GM23338 (cell line): ENCODE data around the gene IFNA4. TPM values are rescaled to one million over a fixed set of nuclear protein-coding genes. Genes with fewer than 3 reads are reported as not detected.

Experiments
- ATAC-seq: fragments of 200-7000 bp; cut with Tn5 transposase; 3 replicates; pipeline ENCODE4 v1.9.1; 2020
- DNase-seq: peaks from one replicate; pipeline ENCODE4 v3.0.0-alpha.2; 2015; ENCODE audit warnings: low spot score
- H2AFZ ChIP-seq: fragments of 200-600 bp; sonication (generic); 2 replicates; pipeline ENCODE4 v1.8.0; 2016; ENCODE audit warnings: antibody characterized with exemption, mild to moderate bottlenecking, moderate library complexity
- H3F3A ChIP-seq: fragments of 200-600 bp; sonication (generic); replicated peaks from 2 replicates; pipeline ENCODE4 v1.8.0; 2017; ENCODE audit warnings: antibody characterized with exemption, mixed run types, low read depth
- H3K27ac ChIP-seq: fragments of 200-600 bp; sonication (generic); 2 replicates; pipeline ENCODE4 v1.6.1; 2016; ENCODE audit warnings: low read depth
- H3K27me3 ChIP-seq: fragments of 200-600 bp; sonication (generic); 2 replicates; pipeline ENCODE4 v1.8.0; 2016; ENCODE audit warnings: mild to moderate bottlenecking, mixed run types, moderate library complexity; ENCODE audit not compliant: insufficient read depth
- H3K36me3 ChIP-seq: fragments of 200-600 bp; sonication (generic); 2 replicates; pipeline ENCODE4 v1.8.0; 2016; ENCODE audit warnings: mild to moderate bottlenecking; ENCODE audit not compliant: insufficient read depth
- H3K4me1 ChIP-seq: fragments of 200-600 bp; sonication (generic); 2 replicates; pipeline ENCODE4 v1.8.0; 2016; ENCODE audit warnings: mild to moderate bottlenecking, moderate library complexity; ENCODE audit not compliant: insufficient read depth
- H3K4me2 ChIP-seq: fragments of 200-600 bp; sonication (generic); 2 replicates; pipeline ENCODE4 v1.7.1; 2017; ENCODE audit warnings: mixed run types
- H3K4me3 ChIP-seq: fragments of 200-600 bp; sonication (generic); 2 replicates; pipeline ENCODE4 v1.6.1; 2016; ENCODE audit warnings: mixed run types
- H3K79me2 ChIP-seq: fragments of 200-600 bp; sonication (generic); replicated peaks from 2 replicates; pipeline ENCODE4 v1.8.0; 2017; ENCODE audit warnings: mild to moderate bottlenecking; ENCODE audit not compliant: insufficient read depth
- H3K9me2 ChIP-seq: fragments of 200-600 bp; sonication (generic); 2 replicates; pipeline ENCODE4 v1.8.0; 2017; ENCODE audit not compliant: insufficient read depth
- H4K20me1 ChIP-seq: fragments of 200-600 bp; sonication (generic); replicated peaks from 2 replicates; pipeline ENCODE4 v1.8.0; 2017; ENCODE audit warnings: mild to moderate bottlenecking; ENCODE audit not compliant: insufficient read depth
- H3K27ac Mint-ChIP-seq: 2 replicates; pipeline ENCODE4 v1.8.0; 2020; ENCODE audit warnings: inconsistent platforms, mild to moderate bottlenecking, moderate library complexity, mixed read lengths
- H3K27me3 Mint-ChIP-seq: 3 replicates; pipeline ENCODE4 v1.8.0; 2022; ENCODE audit warnings: low read depth, mild to moderate bottlenecking, moderate library complexity, mixed read lengths, inconsistent platforms; ENCODE audit not compliant: insufficient read depth, poor library complexity
- H3K36me3 Mint-ChIP-seq: 3 replicates; pipeline ENCODE4 v1.8.0; 2021; ENCODE audit warnings: low read depth, mild to moderate bottlenecking, inconsistent platforms, moderate library complexity, mixed read lengths
- H3K4me1 Mint-ChIP-seq: 3 replicates; pipeline ENCODE4 v1.8.0; 2020; ENCODE audit warnings: mild to moderate bottlenecking, inconsistent platforms, mixed read lengths
- H3K4me3 Mint-ChIP-seq: 3 replicates; pipeline ENCODE4 v1.8.0; 2021; ENCODE audit warnings: moderate library complexity, mild to moderate bottlenecking, inconsistent platforms, mixed read lengths
- H3K9me3 Mint-ChIP-seq: 3 replicates; pipeline ENCODE4 v1.8.0; 2020; ENCODE audit warnings: moderate library complexity, mild to moderate bottlenecking, inconsistent platforms, mixed read lengths
- CREB1 ChIP-seq: fragments of 250-450 bp; sonication (Bioruptor Pico); IDR thresholded peaks from 2 replicates; pipeline ENCODE4 v1.5.0; 2020; ENCODE audit warnings: low read depth, mild to moderate bottlenecking, moderate library complexity
- CTCF ChIP-seq, 2 experiments: fragments of 200-600 bp in 1 of 2; sonication (generic) in 1 of 2; conservative IDR thresholded peaks; 2 replicates each; pipeline versions ENCODE4 v1.5.1 to v1.6.1; 2016 to 2017; ENCODE audit warnings: antibody characterized with exemption in 2 of 2, low read depth in 2 of 2, mild to moderate bottlenecking in 2 of 2, moderate library complexity in 1 of 2
- ETS1 ChIP-seq: IDR thresholded peaks from 2 replicates; pipeline ENCODE4 v1.6.1; 2016; ENCODE audit warnings: antibody characterized with exemption
- EZH2 ChIP-seq: fragments of 200-600 bp; sonication (generic); IDR thresholded peaks from one replicate; pipeline ENCODE4 v1.8.0; 2017; ENCODE audit warnings: antibody characterized with exemption, mild to moderate bottlenecking, low read depth; ENCODE audit not compliant: unreplicated experiment
- EZH2phosphoT487 ChIP-seq: fragments of 200-600 bp; sonication (generic); IDR thresholded peaks from one replicate; pipeline ENCODE4 v1.8.1; 2018; ENCODE audit warnings: antibody characterized with exemption; ENCODE audit not compliant: unreplicated experiment
- JUNB ChIP-seq: IDR thresholded peaks from one replicate; pipeline ENCODE4 v1.6.1; 2016; ENCODE audit warnings: antibody characterized with exemption; ENCODE audit not compliant: unreplicated experiment
- NANOG ChIP-seq: IDR thresholded peaks from 2 replicates; pipeline ENCODE4 v1.6.1; 2016; ENCODE audit warnings: antibody characterized with exemption, borderline replicate concordance
- POLR2AphosphoS5 ChIP-seq: IDR thresholded peaks from 2 replicates; pipeline ENCODE4 v1.6.1; 2016; ENCODE audit warnings: antibody characterized with exemption, low read depth
- REST ChIP-seq: IDR thresholded peaks from one replicate; pipeline ENCODE4 v1.6.1; 2018; ENCODE audit warnings: antibody characterized with exemption; ENCODE audit not compliant: unreplicated experiment
- STAT1 ChIP-seq: IDR thresholded peaks from one replicate; pipeline ENCODE4 v1.6.1; 2016; ENCODE audit warnings: antibody characterized with exemption; ENCODE audit not compliant: unreplicated experiment
- ZNF114 ChIP-seq: fragments of 250-450 bp; sonication (Bioruptor Pico); IDR thresholded peaks from 2 replicates; pipeline ENCODE4 v1.5.0; 2020; ENCODE audit warnings: mild to moderate bottlenecking, moderate library complexity
- ZNF331 ChIP-seq: fragments of 250-450 bp; sonication (Bioruptor Pico); IDR thresholded peaks from 2 replicates; pipeline ENCODE4 v1.5.0; 2020; ENCODE audit warnings: low read depth, mild to moderate bottlenecking, moderate library complexity
- ZNF462 ChIP-seq: fragments of 250-450 bp; sonication (Bioruptor Pico); IDR thresholded peaks from 2 replicates; pipeline ENCODE4 v1.5.0; 2020; ENCODE audit warnings: mild to moderate bottlenecking, moderate library complexity
- polyA plus RNA-seq: library from polyadenylated mRNA; unstranded; fragments of >200 nt; fragmentation: Nextera tagmentation; extraction: Ambion mirVana; gene quantifications from 2 replicates; pipeline ENCODE4 v1.2.1, GENCODE V29; 2016
- total RNA-seq: library from RNA; depleted of rRNA; stranded (reverse); fragments of >200 nt; shearing (Covaris generic); gene quantifications from 2 replicates; pipeline ENCODE4 v1.2.3, GENCODE V29; 2014

Gene IFNA4
- total and polyA plus RNA-seq, 2 experiments from 2014 or later, result not detected

- no peak overlapping the region for H3K4me2 ChIP-seq
- Mint-ChIP-seq H3K9me3 (no peaks in the 10 kb centered on the region), H3K36me3 (no peaks in the 10 kb centered on the region), H3K4me3 (no peak overlapping the region), H3K27ac (no peak overlapping the region), H3K27me3 (peaks cover 1% of the 10 kb centered on the region), H3K4me1 (no peaks in the 10 kb centered on the region)
- no peaks in the 10 kb centered on the region for H4K20me1 ChIP-seq
- H3K4me3 ChIP-seq, result no peak overlapping the region
- no peaks in the 10 kb centered on the region for H3K36me3 ChIP-seq
- H3K27me3 ChIP-seq, result no peaks in the 10 kb centered on the region
- H3K4me1 ChIP-seq, result no peaks in the 10 kb centered on the region
- H3K9me2 ChIP-seq, result no peaks in the 10 kb centered on the region
- ATAC-seq (no peak), DNase-seq (no peak)
- TF ChIP-seq STAT1 (no peak), EZH2 (no peak), ZNF331 (CRISPR knock-in tag) (no peak), ETS1 (no peak), JUNB (no peak), NANOG (no peak), POLR2AphosphoS5 (no peak), CTCF (conservative IDR thresholded peaks at IDR 0.05; ENCODE audit: low read depth in 2 of 2) (no peak), CREB1 (no peak), EZH2phosphoT487 (no peak), REST (no peak), ZNF114 (no peak), ZNF462 (CRISPR knock-in tag) (no peak)
- no peak overlapping the region for H3K27ac ChIP-seq
- no peaks in the 10 kb centered on the region for H3K79me2 ChIP-seq
- H3F3A ChIP-seq, result no peaks in the 10 kb centered on the region
- H2AFZ ChIP-seq, result no peak overlapping the region
Measured at GRCh38 chr9:21172156-21172555, 15.2 kb downstream of the IFNA4 start.
